ENCODE results near the gene TARDBP. TPM values are rescaled to one million over a fixed set of nuclear protein-coding genes. Genes with fewer than 3 reads are reported as not detected.

The TARDBP gene
- total RNA-seq (2014; rRNA removed; shearing (Covaris generic)) (258 and 313 TPM in 2 replicates), polyA plus RNA-seq (2016; fragmentation: Nextera tagmentation; extraction: Ambion mirVana) (171 and 204 TPM in 2 replicates)
- long read RNA-seq, full-length matches to known transcripts, result 19 of 29 reads
- long read RNA-seq, partial matches to known transcripts, result 3 of 29 reads
- long read RNA-seq, other reads (novel, unspliced or antisense), result 7 of 29 reads

DNA sequence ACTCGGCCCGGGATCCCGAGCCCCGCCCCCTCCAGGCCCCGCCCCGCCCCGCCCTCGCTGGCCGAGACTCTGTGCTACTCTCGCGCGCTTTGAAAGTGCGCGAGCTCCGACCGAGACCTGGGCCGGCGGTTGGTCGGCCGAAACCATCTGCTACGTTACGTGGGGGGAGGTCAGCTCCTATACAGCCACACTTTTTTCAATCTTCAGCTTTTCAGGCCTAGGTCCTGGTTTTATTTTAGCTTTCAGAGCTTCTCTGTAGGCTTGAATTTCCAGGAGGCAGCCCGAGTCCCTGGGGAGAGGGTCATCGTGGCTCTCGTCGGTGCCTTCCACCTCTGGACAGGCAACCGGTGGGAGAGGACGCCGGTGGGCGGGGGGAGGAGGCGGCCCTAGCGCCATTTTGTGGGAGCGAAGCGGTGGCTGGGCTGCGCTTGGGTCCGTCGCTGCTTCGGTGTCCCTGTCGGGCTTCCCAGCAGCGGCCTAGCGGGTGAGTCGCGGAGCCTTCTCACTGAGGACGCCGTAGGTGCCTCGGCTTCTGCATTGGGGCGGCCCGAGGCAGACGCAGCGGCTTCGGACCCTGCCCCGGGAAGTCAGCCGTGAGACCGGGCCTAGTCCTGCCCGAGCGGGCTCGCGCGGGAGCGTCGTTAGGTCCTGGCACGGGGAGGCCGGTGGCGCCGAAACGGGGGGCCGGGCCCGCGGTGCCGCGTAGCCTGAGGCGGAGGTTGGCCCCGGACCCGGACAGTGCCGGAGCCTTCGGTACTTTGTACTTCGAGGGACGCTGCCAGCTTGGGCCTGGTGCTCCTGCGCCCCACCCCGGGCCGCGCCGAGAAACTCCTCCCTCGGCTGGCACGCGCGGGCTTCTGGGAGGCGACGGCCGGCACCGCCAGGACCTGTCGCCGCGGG is at the start of gene TARDBP:
TARDBP (plus strand) TSS at position 395 of the 900 bp plus-strand sequence. CDS start 1,074 bp downstream, outside the sequence.
- no peaks in the 10 kb centered on the region for H3K9me3 Mint-ChIP-seq

More for the DNA sequence above, at the start of gene TARDBP:
- peaks cover 16% of the 10 kb centered on the region for H3K4me1 Mint-ChIP-seq
- peaks cover 41% of the 10 kb centered on the region for H3K36me3 Mint-ChIP-seq (ENCODE audit: low read depth)
- DNase-seq (ENCODE audit: low spot score) (peak; percentile 92), ATAC-seq (peak; percentile 89)
- TF ChIP-seq NANOG (IDR thresholded peaks at IDR 0.05; ENCODE audit: borderline replicate concordance) (no peak), ZNF114 (CRISPR knock-in tag; IDR thresholded peaks at IDR 0.05) (no peak), REST (IDR thresholded peaks at IDR 0.05; ENCODE audit: unreplicated experiment) (no peak), POLR2AphosphoS5 (IDR thresholded peaks at IDR 0.05; ENCODE audit: low read depth) (peak; percentile 78), CREB1 (CRISPR knock-in tag; IDR thresholded peaks at IDR 0.05; ENCODE audit: low read depth) (peak; percentile 56)
- TF ChIP-seq, protein P1, sequence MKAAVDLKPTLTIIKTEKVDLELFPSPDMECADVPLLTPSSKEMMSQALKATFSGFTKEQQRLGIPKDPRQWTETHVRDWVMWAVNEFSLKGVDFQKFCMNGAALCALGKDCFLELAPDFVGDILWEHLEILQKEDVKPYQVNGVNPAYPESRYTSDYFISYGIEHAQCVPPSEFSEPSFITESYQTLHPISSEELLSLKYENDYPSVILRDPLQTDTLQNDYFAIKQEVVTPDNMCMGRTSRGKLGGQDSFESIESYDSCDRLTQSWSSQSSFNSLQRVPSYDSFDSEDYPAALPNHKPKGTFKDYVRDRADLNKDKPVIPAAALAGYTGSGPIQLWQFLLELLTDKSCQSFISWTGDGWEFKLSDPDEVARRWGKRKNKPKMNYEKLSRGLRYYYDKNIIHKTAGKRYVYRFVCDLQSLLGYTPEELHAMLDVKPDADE (IDR thresholded peaks at IDR 0.05), result no peak; the same call in 1 of the 2 replicates
- peaks cover 2% of the 10 kb centered on the region for H3K27me3 Mint-ChIP-seq (ENCODE audit: insufficient read depth, low read depth, poor library complexity)
- Histone ChIP-seq H3F3A (replicated peaks; ENCODE audit: low read depth) (peaks cover 24% of the 10 kb centered on the region), H3K27me3 (ENCODE audit: insufficient read depth) (no peaks in the 10 kb centered on the region), H2AFZ (peak within 1 kb of the TSS; percentile 99; the same call in 1 of the 2 replicates), H3K4me2 (peak within 1 kb of the TSS; percentile 100), H3K4me3 (peak within 1 kb of the TSS; percentile 99), H3K27ac (ENCODE audit: low read depth) (peak within 1 kb of the TSS; percentile 100), H3K9me2 (ENCODE audit: insufficient read depth) (no peaks in the 10 kb centered on the region), H3K36me3 (ENCODE audit: insufficient read depth) (peaks cover 44% of the 10 kb centered on the region), H4K20me1 (replicated peaks; ENCODE audit: insufficient read depth) (peaks cover 40% of the 10 kb centered on the region), H3K79me2 (replicated peaks; ENCODE audit: insufficient read depth) (peaks cover 50% of the 10 kb centered on the region), H3K4me1 (ENCODE audit: insufficient read depth) (peaks cover 15% of the 10 kb centered on the region)
- peak within 1 kb of the TSS; percentile 100 for H3K27ac Mint-ChIP-seq
- H3K4me3 Mint-ChIP-seq, result peak within 1 kb of the TSS; percentile 91
